HG03039 (cell line): Measurements from ENCODE around the gene CDHR1.
"Not testable (repeated sequence)": the region's sequence is repeated elsewhere in the genome, so short reads cannot be mapped to it uniquely, and the experiment has no call there.

Source experiments
- ATAC-seq: cut with Tn5 transposase; IDR thresholded peaks from one replicate; pipeline ENCODE4 v1.9.1; 2021; ENCODE audit warnings: mild to moderate bottlenecking, moderate library complexity; ENCODE audit not compliant: unreplicated experiment

The CDHR1 gene

GRCh38 chr10:84173501-84173929 is 20.8 kb upstream of the CDHR1 start, which contains the start of gene GPR15LG:
Gene GPR15LG (plus strand): TSS chr10:84173801. CDS start chr10:84173852, 51 bp downstream.
- ATAC-seq, result no peak

GRCh38 chr10:84175436-84175835 is 18.9 kb upstream of the CDHR1 start:
- no peak for ATAC-seq

- ATAC-seq, result no peak
Measured at GRCh38 chr10:84176351-84176750, 18.0 kb upstream of the CDHR1 start.

- no peak for ATAC-seq
Measured at GRCh38 chr10:84176836-84177474, 17.4 kb upstream of the CDHR1 start.

- ATAC-seq, result no peak
Measured at GRCh38 chr10:84177541-84178141, 16.7 kb upstream of the CDHR1 start.

GRCh38 chr10:84178160-84178609 is 16.2 kb upstream of the CDHR1 start:
- ATAC-seq, result no peak

GRCh38 chr10:84179059-84179710 is 15.2 kb upstream of the CDHR1 start:
- ATAC-seq, result peak; percentile 85

- not testable (repeated sequence) for ATAC-seq
Measured at GRCh38 chr10:84180386-84180785, 14.0 kb upstream of the CDHR1 start.

GRCh38 chr10:84181631-84182030 is 12.7 kb upstream of the CDHR1 start:
- ATAC-seq, result no peak

- no peak for ATAC-seq
Measured at GRCh38 chr10:84184517-84184916, 9.8 kb upstream of the CDHR1 start.

GRCh38 chr10:84185526-84186175 is 8.7 kb upstream of the CDHR1 start:
- ATAC-seq, result no peak

GRCh38 chr10:84188815-84189214 is 5.5 kb upstream of the CDHR1 start:
- no peak for ATAC-seq

GRCh38 chr10:84190621-84191020 is 3.7 kb upstream of the CDHR1 start:
- no peak for ATAC-seq

GRCh38 chr10:84191106-84191505 is 3.2 kb upstream of the CDHR1 start:
- no peak for ATAC-seq

- ATAC-seq, result no peak
Measured at GRCh38 chr10:84193327-84193726, 1.0 kb upstream of the CDHR1 start.

GRCh38 chr10:84193846-84194423 is 402 bp upstream of the CDHR1 start:
- ATAC-seq, result no peak

- ATAC-seq, result no peak
Measured at GRCh38 chr10:84195044-84195830, 900 bp downstream of the CDHR1 start.

- ATAC-seq, result no peak
Measured at GRCh38 chr10:84196083-84196482, 1.7 kb downstream of the CDHR1 start.

- ATAC-seq, result no peak
Measured at GRCh38 chr10:84196941-84197340, 2.6 kb downstream of the CDHR1 start.

GRCh38 chr10:84197643-84198042 is 3.3 kb downstream of the CDHR1 start:
- ATAC-seq, result no peak
